Measurements from ENCODE around the gene PRR35.

The PRR35 gene

DNA sequence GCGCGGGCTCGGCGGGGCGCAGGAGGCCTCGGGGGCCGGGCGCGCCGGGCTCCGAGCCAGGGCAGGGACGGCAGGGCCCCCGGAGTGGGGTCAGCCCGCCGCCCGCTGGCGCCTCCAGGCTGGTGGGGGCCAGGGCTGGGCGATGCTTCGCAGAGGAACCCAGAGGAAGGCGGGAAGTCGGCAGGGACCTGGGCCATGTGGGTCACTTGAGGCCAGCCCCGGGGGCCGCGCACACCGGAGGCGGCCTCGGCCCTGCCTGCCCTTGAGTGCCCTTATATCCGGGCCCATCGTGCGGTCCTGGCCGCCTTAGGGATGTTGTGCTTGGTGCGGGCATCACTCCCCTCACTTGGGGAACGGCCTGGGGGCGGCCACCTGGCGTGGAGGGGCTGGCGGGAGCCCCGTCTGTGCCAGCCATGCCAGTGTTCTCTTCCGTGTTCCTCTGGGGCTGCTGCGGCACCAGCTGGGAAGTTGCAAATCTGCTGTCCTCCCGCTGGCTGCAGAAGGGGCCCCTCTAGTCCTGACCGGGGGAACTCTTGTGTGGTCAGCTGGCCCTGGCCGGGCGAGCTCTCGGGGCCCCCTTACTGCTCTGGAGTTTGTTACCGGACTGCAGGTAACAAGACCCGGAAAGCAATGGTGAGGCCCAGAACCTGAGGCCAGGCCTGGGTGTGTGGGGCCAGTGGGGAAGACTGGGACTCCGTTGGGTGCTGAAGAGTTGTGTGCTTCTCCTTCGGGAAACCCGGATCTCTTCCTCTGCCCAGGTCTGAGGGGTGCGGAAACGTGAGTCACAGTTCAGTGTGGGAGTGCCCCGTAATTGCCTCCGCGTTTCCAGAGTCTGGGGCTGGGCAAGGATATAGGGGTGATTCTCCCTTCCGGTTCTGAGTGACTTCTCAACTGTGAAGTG, 31.8 kb upstream of the PRR35 start:
- peak in 2 of 3 experiments; percentile 38 to 43 for DNase-seq

DNA sequence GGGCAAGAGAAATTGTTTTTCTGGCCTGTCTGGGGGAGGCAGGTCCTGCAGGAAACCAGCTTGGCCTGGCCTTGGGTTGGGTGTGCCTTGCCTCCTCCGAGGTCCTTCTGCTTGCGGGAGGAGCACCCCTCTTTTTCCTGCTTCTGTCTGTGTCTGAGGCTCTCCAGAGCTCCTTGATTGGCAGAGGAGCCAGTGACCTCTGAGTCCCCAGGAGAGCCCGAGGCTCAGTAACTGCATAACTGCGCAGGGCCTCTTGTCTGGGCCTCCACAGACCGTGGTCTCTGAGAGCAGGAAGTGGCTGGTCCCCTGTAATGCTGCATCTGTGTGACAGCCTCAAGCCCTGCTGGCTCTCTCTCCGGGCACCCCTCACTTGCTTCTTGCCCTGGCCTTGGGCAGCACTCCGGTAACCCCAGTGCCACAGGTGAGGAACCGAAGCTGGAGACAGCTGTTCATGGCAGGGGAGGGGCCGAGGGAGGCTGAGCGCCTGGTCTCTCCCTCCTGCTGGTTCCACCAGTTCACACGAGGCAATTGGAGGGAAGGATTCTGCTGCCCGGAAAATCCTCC, 31.1 kb upstream of the PRR35 start:
- DNase-seq, result no peak

DNA sequence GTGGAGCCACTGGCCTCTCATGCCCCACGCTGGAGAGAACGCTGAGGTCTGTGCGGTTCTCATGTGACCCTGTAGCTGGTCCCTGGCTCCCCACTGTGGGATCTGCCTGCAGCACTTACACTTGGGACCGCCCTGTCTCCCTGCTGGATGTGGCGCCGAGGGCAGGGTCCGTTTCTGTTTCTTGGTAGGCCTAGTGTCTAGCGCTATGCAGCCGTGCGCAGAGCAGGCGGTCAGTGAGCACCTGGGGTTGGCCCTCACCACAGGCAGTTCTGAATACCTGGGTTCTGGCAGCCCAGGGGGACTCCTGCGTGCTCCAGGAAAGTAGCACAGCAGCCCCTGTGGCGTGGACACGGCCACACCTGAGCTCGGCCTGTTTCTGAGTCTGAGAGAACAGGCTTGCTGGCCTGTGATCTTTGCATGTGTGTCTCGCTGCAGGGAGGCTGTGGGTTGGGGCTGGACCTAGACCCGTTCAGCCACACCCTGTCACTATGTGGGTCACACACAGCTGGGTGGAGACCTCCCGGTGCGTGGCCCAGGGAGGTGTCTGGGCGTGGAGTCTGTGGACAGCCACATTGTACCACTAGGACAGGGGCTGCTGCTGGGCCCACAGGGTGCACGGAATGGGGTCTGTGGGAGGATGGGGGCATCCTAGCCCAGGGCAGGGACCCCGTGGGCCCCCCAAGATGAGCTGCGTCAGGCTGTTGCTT, 29.9 kb upstream of the PRR35 start:
- no peak for DNase-seq

DNA sequence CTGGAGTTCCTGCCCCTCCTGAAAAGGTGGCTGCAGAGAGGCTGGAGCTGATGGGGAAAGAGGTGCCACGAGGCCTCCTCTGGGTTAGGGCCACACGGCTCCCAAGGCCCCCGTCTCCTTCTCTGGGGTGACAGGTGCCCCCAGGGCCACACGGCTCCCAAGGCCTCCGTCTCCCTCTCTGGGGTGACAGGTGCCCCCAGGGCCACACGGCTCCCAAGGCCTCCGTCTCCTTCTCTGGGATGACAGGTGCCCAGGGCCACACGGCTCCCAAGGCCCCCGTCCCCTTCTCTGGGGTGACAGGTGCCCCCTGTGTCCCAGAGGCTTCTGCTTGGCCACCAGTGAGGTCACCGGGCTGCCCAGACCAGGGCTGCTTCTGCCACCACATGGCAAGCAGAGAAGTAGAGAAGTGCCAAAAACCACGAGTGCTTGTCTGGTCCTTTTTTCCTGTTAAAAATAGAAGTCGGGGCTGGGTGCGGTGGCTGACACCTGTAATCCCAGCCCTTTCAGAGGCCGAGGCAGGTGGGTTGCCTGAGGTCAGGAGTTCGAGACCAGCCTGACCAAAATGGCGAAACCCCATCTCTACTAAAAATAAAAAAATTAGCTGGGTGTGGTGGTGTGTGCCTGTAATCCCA, 28.6 kb upstream of the PRR35 start:
- DNase-seq, result no peak

DNA sequence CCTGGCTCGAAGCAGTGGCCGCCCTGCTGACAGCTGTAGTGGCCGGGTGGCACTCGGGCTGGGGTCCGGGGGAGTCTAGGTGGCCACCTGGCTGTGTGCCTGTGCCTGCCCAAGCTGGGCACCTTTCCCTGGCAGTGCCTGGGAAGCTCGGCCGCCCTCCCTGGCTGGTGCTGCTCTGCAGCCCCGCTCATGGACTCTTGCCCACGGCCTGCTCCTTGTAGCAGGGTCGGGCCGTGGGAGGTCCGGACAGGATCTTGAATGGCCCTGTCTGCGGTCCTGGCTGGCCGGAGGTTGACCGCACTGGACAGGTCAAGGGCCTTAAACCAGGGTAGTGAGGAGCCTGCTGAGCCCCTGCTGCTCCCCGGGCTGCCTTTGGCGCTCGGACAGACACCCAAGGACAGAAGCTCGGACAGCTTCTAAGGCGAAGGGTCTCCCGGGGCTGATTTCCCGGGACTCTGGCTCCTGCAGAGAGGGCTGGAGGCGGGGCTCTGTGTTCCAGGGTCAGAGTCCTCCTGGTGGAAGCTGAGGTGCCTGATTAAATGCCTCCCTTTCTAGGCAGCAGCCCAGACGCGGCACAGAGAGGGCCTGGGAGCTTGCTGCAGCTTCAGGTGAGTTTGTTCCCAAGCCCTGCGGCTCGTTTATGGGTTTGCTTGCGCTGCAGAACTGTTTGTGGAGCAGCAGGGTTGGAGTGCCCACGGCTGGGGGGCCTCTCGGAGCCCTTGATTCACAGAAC, 26.6 kb upstream of the PRR35 start:
- DNase-seq, result no peak

DNA sequence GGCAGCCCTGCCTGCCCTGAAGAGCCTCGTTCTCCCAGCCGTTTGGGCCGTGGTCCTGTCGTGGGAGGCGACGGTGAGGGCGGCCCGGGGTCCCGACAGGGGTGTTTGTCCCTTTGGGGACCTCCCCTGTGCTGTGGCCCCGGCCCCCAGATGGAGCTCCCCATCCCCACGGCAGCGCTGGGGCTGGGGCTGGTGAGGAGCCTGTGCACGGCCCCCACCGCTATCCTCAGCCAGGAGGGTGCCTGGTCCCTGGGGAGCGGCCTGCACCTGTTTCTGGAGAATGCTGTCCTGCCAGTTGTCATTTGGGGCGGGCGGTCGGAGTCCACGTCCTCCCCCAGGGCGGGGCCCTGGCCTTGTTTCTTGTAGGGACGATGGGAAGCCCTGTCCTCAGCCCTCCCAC, 26.1 kb upstream of the PRR35 start:
- DNase-seq, result no peak

DNA sequence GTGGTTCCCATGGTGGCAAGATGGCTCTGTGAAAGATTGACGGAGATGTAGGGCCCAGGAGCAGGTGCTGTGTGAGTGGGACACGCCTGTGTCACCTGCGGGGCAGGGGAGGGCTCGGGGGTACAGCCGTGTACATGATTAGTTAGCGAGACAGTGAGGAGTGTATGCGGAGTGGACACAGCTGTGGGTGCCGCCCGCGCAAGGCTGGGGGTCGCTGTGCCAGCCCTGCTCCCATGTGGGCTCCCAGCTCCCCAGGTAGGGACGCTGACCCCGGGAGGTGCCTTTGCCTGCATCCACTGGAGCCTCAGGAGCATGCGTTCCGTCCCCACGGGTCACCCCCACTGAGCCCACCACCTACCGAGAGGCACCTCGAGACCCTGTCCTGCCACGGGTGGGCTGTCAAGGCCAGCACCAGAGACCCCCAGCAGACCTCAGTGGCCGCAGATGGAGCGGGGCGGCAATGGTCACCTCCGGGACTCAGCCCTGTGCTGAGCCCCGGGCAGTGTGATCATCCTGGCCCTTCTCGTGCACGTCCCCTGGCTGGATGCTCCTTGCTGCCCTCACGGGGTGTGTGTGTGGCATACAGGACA, 25.2 kb upstream of the PRR35 start:
- DNase-seq, result no peak

DNA sequence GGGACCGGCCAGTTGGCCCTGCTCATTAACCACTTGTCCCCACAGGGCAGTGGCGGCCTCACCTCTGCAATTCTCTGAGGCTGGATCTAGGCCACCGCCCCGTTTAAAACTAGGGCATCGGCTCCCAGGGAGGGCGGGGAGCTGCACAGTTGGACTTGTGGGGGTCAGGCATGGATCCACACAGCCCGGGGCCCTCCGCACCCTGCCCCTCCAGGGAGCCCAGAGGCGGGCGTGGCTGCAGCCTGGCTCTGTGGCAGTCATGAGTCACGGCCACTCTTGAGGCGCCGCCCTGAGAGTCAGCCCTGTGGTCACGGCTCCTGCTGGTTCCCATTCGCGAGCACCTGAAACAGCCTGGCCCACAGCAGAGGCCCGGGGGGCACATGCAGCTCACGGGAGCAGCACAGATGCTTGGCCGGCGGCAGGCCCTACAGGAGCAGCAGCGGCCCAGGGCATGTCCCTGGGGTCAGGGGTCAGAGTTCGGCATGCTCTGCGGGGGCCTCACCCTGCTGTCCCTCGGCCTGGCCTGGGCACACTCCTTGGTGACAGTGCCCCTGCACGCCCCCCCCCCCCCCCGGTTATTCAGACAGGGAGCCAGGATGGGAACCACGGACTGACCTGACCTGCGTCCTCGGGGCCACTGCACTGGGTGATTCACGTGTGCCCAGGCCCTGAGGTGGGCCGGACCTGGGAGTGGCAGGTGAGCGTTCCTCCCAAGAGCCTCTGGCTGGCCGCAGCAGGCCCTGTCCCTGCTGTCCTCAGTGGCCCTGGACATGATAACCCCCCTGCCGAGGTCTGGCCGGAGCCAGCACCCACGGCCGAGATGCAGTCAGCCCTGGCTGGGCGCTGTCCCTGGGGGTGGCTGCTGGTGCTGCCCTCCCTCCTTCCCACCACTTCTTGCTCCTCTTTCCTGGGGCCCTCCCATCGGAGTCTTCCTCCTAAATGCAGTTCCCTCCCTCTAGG, 24.5 kb upstream of the PRR35 start:
- DNase-seq, result peak in 1 of 3 experiments; percentile 19

DNA sequence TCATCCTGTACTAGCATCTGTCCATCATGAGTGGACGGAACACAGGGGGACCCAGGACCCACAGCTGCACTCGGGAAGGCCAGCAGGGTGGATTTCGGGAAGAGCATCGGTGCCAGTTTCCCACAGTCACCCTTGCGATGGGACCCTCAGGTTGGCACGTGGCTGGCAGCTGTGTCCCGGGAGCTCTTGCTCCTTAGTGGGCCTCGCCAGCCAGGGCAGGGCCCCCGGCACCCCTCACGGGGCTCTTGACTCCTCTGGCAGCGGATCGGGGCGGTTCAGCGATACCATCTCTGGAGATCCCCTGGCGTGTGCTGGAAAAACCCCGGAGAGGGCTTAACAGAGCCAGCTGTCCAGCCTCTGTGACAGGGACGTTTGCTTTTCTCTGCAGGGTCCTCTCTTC, 23.4 kb upstream of the PRR35 start:
- no peak for DNase-seq

DNA sequence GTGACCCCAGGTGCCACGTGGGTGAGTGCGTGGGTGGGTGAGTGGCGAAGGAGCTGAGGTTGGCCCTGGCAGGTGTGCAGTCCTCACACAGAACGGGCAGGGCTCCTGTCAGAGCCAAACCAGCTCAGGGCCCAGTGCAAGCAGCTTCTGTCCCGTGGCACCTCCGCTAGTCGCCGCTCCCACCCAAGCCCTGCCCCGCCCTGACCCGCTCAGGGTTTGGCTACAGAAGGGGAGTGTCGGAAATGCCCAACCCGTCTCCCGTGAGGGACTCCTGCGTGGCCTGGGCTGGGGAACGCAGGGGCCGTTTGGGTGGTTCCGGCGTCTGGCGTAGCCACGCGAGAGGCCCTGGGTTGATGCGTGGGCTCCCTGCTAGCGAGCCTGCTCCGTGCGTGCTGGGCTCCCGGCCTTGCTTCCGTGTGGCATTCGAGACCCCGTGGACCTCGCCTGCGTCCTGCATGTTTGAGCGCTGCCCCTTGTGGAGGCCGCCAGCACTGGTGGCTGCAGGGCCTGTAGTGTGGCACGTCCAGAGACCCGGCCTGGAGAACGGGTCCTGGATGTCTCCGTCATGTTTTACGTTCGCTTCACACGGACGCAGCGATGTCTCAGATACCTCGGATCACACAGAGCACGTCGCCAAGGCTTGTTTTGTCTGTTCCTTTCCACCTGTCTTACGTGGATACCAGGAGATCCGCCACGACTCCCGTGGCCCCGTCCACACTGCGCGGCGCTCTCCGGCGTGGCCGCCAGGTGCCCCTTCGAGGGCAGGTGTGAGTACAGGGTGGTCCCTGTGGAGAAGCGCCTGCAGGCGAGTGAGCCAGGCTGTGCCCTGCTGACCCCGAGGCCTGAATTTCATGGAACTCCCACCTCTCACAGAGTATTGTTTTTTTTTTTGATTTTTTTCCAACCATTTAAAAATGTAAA, 22.5 kb upstream of the PRR35 start:
- DNase-seq, result no peak

DNA sequence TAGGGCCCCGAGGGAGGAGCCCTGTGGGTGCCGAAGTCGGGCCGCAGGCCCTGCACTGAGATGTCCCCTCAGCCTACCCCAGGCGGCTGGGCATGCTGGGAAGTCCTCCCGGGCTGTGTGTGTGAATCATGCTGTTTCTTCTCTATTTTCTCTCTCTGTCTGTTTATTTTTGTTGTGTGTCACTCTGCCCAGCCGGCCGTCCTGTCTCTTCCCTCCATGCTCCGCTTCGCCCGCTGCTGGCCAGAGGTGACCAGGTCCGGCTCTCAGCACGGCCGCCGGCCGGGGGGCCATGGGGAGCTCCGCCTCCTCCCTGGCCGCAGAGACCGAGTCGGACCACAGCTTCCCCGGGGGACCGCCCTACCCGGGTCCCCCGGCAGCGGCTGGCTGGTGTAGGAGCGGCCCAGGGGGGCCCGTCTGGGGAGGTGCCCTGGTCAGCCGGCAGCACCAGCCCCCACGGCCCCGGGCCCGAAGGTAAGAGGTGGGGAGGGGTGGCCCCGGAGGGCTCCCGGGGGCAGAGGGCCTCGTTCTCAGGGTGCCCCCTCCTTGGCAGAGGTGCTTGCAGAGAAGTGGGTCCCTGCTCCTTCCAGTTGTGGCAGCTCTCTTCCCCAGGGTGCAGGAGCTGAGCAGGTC, 20.2 kb upstream of the PRR35 start:
- no peak for DNase-seq

DNA sequence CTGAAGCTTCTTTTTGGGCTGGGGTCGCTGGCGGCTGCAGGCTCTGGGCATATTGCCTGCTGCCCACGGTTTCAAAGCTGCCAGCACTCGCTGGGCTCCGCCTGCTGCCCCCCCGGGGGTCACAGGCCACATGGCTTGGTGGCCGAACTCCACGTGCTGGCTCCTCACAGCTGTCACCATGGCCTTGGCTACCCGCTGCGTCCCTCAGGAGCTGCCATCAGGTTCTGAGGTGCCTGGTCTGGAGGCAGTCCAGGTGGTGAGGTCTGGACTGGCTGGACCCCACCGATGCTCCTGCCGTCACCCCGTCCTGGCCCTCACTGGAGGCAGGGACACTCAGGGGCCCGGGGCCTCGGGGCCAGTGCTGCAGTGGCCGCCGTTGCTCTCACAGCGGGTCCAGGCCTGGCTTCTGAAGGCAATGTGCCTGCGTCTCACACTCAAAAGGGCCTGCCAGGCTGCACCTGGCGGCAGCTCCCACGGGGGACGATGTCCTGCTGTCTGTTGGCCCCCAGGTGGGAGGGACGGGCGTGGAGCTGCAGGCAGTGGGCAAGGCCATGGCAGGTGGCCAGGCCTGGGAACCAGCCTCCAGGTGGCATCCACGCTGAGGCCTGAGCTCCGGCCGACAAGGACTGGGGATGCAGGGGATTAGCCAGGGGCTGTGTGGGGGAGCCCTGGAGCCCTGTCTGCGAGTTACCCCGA, 19.4 kb upstream of the PRR35 start:
- DNase-seq, result no peak

DNA sequence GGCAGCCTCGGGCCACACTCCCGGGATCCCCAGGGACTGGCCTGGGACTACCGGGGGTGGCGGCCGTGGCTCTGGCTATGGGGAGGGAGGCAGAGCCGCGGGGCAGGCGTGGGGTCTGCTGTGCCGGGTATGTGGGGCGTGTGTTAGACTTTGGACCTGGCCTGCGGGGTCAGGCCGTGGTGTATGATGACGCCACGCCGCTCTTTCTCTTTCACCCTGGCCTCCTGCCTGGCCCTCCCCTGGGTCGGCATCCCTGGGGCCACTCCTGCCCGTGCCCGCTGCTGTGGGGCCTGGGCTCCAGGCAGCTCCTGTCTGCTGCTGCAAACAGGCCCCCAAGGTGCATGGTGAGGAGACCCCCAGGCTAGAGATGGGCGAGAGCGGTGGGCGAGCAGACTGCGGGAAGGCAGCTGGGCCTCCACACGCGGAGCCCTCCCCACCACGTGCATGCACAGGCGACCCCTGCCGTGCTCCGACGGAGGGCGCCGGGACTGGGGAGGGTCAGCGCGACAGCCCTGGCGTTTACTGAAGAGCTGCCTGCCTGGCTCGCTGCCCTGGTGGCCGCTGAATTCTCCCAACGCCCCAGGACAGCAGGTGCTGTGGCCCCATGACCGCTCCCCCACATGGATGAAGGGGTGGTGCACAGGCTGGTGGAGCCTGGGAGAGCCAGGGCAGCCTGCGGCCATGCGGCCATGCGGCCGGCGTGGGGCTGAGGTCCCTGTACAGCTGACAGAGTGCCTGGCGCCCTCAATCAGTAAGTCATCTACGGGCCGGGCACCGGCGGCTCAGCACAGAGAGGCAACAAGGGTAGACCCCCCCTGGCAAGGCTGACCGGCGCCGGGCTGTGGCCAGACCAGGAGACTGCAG, 16.7 kb upstream of the PRR35 start:
- DNase-seq, result no peak

DNA sequence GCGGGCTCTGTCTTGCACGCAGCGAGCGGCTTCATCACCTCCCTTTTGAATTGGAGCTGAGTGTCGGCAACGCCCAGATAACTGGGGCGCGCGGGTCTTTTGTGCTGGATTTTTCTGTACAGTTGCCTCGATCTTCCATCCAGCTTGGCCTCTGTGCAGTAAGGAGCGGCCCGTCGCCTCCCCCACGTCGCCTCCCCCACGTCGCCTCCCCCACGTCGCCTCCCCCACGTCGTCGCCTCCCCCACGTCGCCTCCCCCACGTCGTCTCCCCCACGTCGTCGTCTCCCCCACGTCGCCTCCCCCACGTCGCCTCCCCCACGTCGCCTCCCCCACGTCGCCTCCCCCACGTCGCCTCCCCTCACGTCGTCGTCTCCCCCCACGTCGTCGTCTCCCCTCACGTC, 15.7 kb upstream of the PRR35 start:
- DNase-seq, result no peak

DNA sequence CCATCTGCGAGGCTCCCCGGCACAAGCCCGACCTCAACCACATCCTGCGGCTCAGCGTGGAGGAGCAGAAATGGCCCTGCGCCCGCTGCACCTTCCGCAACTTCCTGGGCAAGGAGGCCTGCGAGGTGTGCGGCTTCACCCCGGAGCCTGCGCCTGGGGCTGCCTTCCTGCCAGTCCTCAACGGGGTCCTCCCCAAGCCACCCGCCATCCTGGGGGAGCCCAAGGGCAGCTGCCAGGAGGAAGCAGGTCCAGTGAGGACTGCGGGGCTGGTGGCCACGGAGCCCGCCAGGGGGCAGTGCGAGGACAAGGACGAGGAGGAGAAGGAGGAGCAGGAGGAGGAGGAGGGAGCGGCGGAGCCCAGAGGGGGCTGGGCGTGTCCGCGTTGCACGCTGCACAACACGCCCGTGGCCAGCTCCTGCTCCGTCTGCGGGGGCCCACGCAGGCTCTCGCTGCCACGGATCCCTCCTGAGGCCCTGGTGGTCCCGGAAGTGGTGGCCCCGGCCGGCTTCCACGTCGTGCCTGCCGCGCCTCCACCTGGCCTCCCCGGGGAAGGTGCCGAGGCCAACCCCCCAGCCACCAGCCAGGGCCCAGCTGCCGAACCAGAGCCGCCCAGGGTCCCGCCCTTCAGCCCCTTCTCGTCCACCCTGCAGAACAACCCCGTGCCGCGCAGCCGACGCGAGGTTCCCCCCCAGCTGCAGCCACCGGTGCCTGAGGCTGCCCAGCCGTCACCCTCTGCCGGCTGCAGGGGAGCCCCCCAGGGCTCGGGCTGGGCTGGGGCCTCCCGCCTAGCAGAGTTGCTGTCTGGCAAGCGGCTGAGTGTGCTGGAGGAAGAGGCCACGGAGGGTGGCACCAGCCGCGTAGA, 13.1 kb upstream of the PRR35 start:
- DNase-seq, result peak in 2 of 3 experiments; percentile 10 to 65

DNA sequence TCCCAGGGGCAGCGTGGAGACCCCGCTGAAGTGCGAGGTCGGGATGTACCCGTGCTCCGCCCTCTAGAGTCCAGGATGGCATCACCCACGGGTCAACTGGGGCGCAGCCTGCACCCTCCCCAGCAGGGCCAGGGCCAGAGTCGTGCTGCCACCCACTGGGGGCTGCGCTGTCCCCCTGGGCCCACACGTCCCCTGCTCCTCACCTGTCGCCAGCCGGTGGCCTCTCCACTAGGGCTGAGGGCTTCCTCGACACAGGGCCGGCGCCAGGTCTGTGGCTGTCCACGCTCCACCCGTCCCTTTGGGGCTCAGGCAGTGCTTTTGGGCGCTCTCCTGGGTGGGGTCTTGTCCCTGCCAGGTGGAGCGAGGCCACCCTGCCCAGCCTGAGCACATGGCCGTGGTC, 11.6 kb upstream of the PRR35 start:
- DNase-seq, result no peak

Measured in NCI-H1417 (cell line).